DOHH2 (cell line): ENCODE data around the gene TPM2.

ENCODE experiments used
- H3F3A ChIP-seq: fragments of 200-600 bp; sonication (generic), shearing (Covaris generic); 2 replicates; pipeline ENCODE4 v1.6.0; 2016; ENCODE audit warnings: antibody characterized with exemption, mild to moderate bottlenecking; ENCODE audit not compliant: control insufficient read depth, insufficient read depth
- H3K27ac ChIP-seq: fragments of 200-600 bp; sonication (generic); 2 replicates; pipeline ENCODE4 v1.5.1; 2014; ENCODE audit warnings: low read depth, mild to moderate bottlenecking, low read length, moderate library complexity
- H3K27me3 ChIP-seq: fragments of 200-600 bp; sonication (generic); 2 replicates; pipeline ENCODE4 v1.6.1; 2014; ENCODE audit warnings: mild to moderate bottlenecking, low read length, mixed read lengths; ENCODE audit not compliant: control insufficient read depth
- H3K36me3 ChIP-seq: fragments of 200-600 bp; sonication (generic); 2 replicates; pipeline ENCODE4 v1.6.1; 2014; ENCODE audit warnings: mild to moderate bottlenecking, low read length, moderate library complexity, mixed read lengths; ENCODE audit not compliant: control insufficient read depth
- H3K4me1 ChIP-seq: fragments of 200-600 bp; sonication (generic); 2 replicates; pipeline ENCODE4 v1.6.1; 2014; ENCODE audit warnings: mild to moderate bottlenecking, low read length, mixed read lengths; ENCODE audit not compliant: control insufficient read depth
- H3K4me2 ChIP-seq: fragments of 200-600 bp; sonication (generic); 2 replicates; pipeline ENCODE4 v1.6.0; 2014; ENCODE audit warnings: mild to moderate bottlenecking, low read length, moderate library complexity
- H3K4me3 ChIP-seq: fragments of 200-600 bp; sonication (generic); 2 replicates; pipeline ENCODE4 v1.5.1; 2014; ENCODE audit warnings: mild to moderate bottlenecking, low read length, mixed read lengths
- H3K79me2 ChIP-seq: fragments of 200-600 bp; sonication (generic); 2 replicates; pipeline ENCODE4 v1.6.1; 2014; ENCODE audit warnings: mild to moderate bottlenecking, low read length, mixed read lengths; ENCODE audit not compliant: control insufficient read depth
- H3K9me2 ChIP-seq: fragments of 200-600 bp; sonication (generic); replicated peaks from 2 replicates; pipeline ENCODE4 v1.6.1; 2014; ENCODE audit warnings: mild to moderate bottlenecking, low read length, mixed read lengths; ENCODE audit not compliant: control insufficient read depth
- H3K9me3 ChIP-seq: fragments of 200-600 bp; sonication (generic); 2 replicates; pipeline ENCODE4 v1.6.1; 2014; ENCODE audit warnings: antibody characterized with exemption, low read length, mixed read lengths; ENCODE audit not compliant: control insufficient read depth, insufficient read depth
- H4K20me1 ChIP-seq: fragments of 200-600 bp; sonication (generic); 2 replicates; pipeline ENCODE4 v1.6.0; 2014; ENCODE audit warnings: low read depth, mild to moderate bottlenecking, antibody characterized with exemption, low read length, moderate library complexity; ENCODE audit not compliant: control insufficient read depth, insufficient read depth
- EZH2phosphoT487 ChIP-seq: fragments of 200-600 bp; sonication (generic); IDR thresholded peaks from 2 replicates; pipeline ENCODE4 v1.6.1; 2017; ENCODE audit warnings: borderline replicate concordance, mild to moderate bottlenecking, antibody characterized with exemption, low read length, moderate library complexity, mixed read lengths
- TF ChIP-seq, protein P1 (sequence below): fragments of 200-600 bp; sonication (generic); IDR thresholded peaks from one replicate; pipeline ENCODE4 v1.5.1; 2014; ENCODE audit warnings: antibody characterized with exemption, mild to moderate bottlenecking, low read depth, low read length; ENCODE audit not compliant: poor library complexity, severe bottlenecking

Gene TPM2

DNA sequence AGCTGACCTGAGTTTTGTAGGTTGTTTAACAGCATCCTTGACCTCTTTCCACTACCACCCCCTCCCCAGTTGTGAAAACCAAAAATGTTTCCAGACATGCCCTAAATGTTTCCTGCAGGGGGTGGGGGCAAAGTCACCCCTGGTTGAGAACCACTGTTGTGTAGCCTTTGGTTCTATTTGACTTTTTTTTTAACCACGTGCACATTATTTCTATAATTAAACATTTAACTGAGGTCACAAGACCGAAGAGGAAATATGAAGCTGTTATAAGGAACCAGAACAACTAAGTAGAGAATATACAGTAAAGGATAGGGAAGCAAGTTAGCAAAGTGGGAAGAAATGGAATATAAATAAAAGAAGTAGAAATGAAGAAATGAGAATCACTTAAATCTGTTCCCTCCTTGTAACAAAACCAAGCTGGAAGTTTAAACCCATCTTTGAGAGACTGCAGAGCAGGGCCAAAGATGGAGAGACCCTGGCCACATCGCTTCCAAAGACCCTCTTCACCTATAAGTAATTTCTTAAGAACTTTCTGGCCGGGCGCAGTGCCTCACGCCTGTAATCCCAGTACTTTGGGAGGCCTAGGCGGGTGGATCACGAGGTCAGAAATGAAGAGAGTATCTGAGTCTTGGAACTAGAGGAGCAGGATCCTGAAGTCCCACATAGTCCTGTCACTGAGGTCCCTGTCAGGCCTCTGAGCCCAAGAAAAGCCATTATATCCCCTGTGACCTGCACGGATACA lies 53.4 kb downstream of the TPM2 start:
- TF ChIP-seq, protein P1, sequence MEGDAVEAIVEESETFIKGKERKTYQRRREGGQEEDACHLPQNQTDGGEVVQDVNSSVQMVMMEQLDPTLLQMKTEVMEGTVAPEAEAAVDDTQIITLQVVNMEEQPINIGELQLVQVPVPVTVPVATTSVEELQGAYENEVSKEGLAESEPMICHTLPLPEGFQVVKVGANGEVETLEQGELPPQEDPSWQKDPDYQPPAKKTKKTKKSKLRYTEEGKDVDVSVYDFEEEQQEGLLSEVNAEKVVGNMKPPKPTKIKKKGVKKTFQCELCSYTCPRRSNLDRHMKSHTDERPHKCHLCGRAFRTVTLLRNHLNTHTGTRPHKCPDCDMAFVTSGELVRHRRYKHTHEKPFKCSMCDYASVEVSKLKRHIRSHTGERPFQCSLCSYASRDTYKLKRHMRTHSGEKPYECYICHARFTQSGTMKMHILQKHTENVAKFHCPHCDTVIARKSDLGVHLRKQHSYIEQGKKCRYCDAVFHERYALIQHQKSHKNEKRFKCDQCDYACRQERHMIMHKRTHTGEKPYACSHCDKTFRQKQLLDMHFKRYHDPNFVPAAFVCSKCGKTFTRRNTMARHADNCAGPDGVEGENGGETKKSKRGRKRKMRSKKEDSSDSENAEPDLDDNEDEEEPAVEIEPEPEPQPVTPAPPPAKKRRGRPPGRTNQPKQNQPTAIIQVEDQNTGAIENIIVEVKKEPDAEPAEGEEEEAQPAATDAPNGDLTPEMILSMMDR: no peak
- no peak for TF ChIP-seq EZH2phosphoT487
- Histone ChIP-seq H3K4me3 (peak overlapping the region; percentile 49), H3K4me2 (peak overlapping the region; percentile 75), H3F3A (peaks cover 22% of the 10 kb centered on the region), H3K9me3 (no peaks in the 10 kb centered on the region), H3K4me1 (peaks cover 65% of the 10 kb centered on the region), H3K9me2 (no peaks in the 10 kb centered on the region), H4K20me1 (no peaks in the 10 kb centered on the region), H3K79me2 (no peaks in the 10 kb centered on the region), H3K36me3 (peaks cover 3% of the 10 kb centered on the region; the same call in 1 of the 2 replicates), H3K27ac (peak overlapping the region; percentile 86), H3K27me3 (no peaks in the 10 kb centered on the region)

DNA sequence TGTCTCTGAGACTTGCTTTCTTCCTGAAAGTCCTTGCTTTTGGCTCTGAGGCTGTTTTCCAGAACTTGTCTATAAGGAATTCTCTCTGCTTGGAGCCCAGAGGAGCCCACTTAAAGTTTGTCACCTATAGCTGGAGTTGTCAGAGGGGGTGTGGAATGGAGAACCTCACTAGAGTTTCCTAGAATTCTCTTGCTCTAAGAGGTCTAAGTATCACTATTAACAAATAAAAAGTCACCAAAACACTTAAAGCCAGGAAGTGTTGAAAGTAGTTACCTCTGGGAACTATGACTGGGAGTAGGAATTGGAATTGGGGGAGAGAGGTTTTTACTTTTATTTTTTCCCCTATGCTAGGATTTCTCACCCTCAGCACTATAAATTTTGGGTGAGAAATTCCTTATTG lies 54.0 kb downstream of the TPM2 start:
- Histone ChIP-seq H3K4me3 (peak overlapping the region; percentile 49), H3K4me2 (peak overlapping the region; percentile 75), H4K20me1 (no peaks in the 10 kb centered on the region), H3K79me2 (no peaks in the 10 kb centered on the region), H3K4me1 (peaks cover 65% of the 10 kb centered on the region), H3K9me3 (no peaks in the 10 kb centered on the region), H3K36me3 (peaks cover 3% of the 10 kb centered on the region; the same call in 1 of the 2 replicates), H3K27me3 (no peaks in the 10 kb centered on the region), H3K27ac (peak overlapping the region; percentile 86), H3K9me2 (no peaks in the 10 kb centered on the region), H3F3A (peaks cover 24% of the 10 kb centered on the region)
- TF ChIP-seq EZH2phosphoT487: no peak
- TF ChIP-seq, protein P1: no peak
